T-helper 1 cell treated with Interleukin-12 subunit alpha and Interleukin-12 subunit beta and Interleukin-4 antibody, amounts not matched to agents 30 μg/mL and 1 μg/mL, for 36 hours (primary cell): ENCODE data around the gene VEPH1.
"Not testable (repeated sequence)": the region's sequence is repeated elsewhere in the genome, so short reads cannot be mapped to it uniquely, and the experiment has no call there.

Experiments used
- H3K27ac Mint-ChIP-seq: one replicate; pipeline ENCODE4 v1.8.0; 2021; ENCODE audit warnings: mild to moderate bottlenecking, mixed read lengths
- H3K27me3 Mint-ChIP-seq: one replicate; pipeline ENCODE4 v1.8.0; 2021; ENCODE audit warnings: low read depth, mixed read lengths
- H3K36me3 Mint-ChIP-seq: one replicate; pipeline ENCODE4 v1.8.0; 2021; ENCODE audit warnings: low read depth, mixed read lengths
- H3K4me1 Mint-ChIP-seq: one replicate; pipeline ENCODE4 v1.8.0; 2021; ENCODE audit warnings: low read depth, mixed read lengths
- H3K4me3 Mint-ChIP-seq: one replicate; pipeline ENCODE4 v1.8.0; 2021; ENCODE audit warnings: mild to moderate bottlenecking, moderate library complexity, mixed read lengths
- H3K9me3 Mint-ChIP-seq: one replicate; pipeline ENCODE4 v1.8.0; 2021; ENCODE audit warnings: mixed read lengths

VEPH1 gene

GRCh38 chr3:157324869-157325268 lies 178.3 kb downstream of the VEPH1 start:
- not testable (repeated sequence) for H3K36me3 Mint-ChIP-seq, H3K27me3 Mint-ChIP-seq, H3K9me3 Mint-ChIP-seq, H3K4me1 Mint-ChIP-seq, H3K27ac Mint-ChIP-seq, H3K4me3 Mint-ChIP-seq

GRCh38 chr3:157323360-157323759 lies 179.9 kb downstream of the VEPH1 start:
- Mint-ChIP-seq H3K36me3 (no peaks in the 10 kb centered on the region), H3K4me3 (no peak overlapping the region), H3K4me1 (no peaks in the 10 kb centered on the region), H3K9me3 (no peaks in the 10 kb centered on the region), H3K27ac (no peak overlapping the region), H3K27me3 (no peaks in the 10 kb centered on the region)

GRCh38 chr3:157319672-157320071 lies 183.5 kb downstream of the VEPH1 start:
- Mint-ChIP-seq H3K27ac (no peak overlapping the region), H3K27me3 (no peaks in the 10 kb centered on the region), H3K4me1 (no peaks in the 10 kb centered on the region), H3K4me3 (no peak overlapping the region), H3K36me3 (no peaks in the 10 kb centered on the region), H3K9me3 (no peaks in the 10 kb centered on the region)

- no peaks in the 10 kb centered on the region for H3K36me3 Mint-ChIP-seq
- no peaks in the 10 kb centered on the region for H3K9me3 Mint-ChIP-seq
- H3K4me1 Mint-ChIP-seq = no peaks in the 10 kb centered on the region
- no peak overlapping the region for H3K4me3 Mint-ChIP-seq
- no peaks in the 10 kb centered on the region for H3K27me3 Mint-ChIP-seq
- no peak overlapping the region for H3K27ac Mint-ChIP-seq
Observed at GRCh38 chr3:157318639-157319288, 184.5 kb downstream of the VEPH1 start.

- no peaks in the 10 kb centered on the region for H3K9me3 Mint-ChIP-seq
- H3K36me3 Mint-ChIP-seq = no peaks in the 10 kb centered on the region
- H3K27ac Mint-ChIP-seq = no peak overlapping the region
- H3K4me1 Mint-ChIP-seq = no peaks in the 10 kb centered on the region
- no peak overlapping the region for H3K4me3 Mint-ChIP-seq
- H3K27me3 Mint-ChIP-seq = no peaks in the 10 kb centered on the region
Observed at GRCh38 chr3:157317895-157318294, 185.3 kb downstream of the VEPH1 start.

- no peaks in the 10 kb centered on the region for H3K9me3 Mint-ChIP-seq
- peaks cover under 1% of the 10 kb centered on the region for H3K27me3 Mint-ChIP-seq
- no peak overlapping the region for H3K27ac Mint-ChIP-seq
- no peak overlapping the region for H3K4me3 Mint-ChIP-seq
- no peaks in the 10 kb centered on the region for H3K4me1 Mint-ChIP-seq
- no peaks in the 10 kb centered on the region for H3K36me3 Mint-ChIP-seq
Observed at GRCh38 chr3:157313186-157313585, 190.0 kb downstream of the VEPH1 start.

GRCh38 chr3:157312376-157312745 lies 190.9 kb downstream of the VEPH1 start:
- no peak overlapping the region for H3K4me3 Mint-ChIP-seq
- H3K9me3 Mint-ChIP-seq = no peaks in the 10 kb centered on the region
- no peaks in the 10 kb centered on the region for H3K36me3 Mint-ChIP-seq
- H3K27ac Mint-ChIP-seq = no peak overlapping the region
- no peaks in the 10 kb centered on the region for H3K4me1 Mint-ChIP-seq
- H3K27me3 Mint-ChIP-seq = peaks cover 3% of the 10 kb centered on the region

- Mint-ChIP-seq H3K27ac (no peak overlapping the region), H3K9me3 (no peaks in the 10 kb centered on the region), H3K4me3 (no peak overlapping the region), H3K27me3 (peaks cover 3% of the 10 kb centered on the region), H3K4me1 (no peaks in the 10 kb centered on the region), H3K36me3 (no peaks in the 10 kb centered on the region)
Observed at GRCh38 chr3:157311633-157312375, 191.4 kb downstream of the VEPH1 start.

GRCh38 chr3:157310329-157311052 lies 192.7 kb downstream of the VEPH1 start:
- H3K9me3 Mint-ChIP-seq = no peaks in the 10 kb centered on the region
- no peak overlapping the region for H3K27ac Mint-ChIP-seq
- peaks cover 3% of the 10 kb centered on the region for H3K27me3 Mint-ChIP-seq
- H3K36me3 Mint-ChIP-seq = no peaks in the 10 kb centered on the region
- no peak overlapping the region for H3K4me3 Mint-ChIP-seq
- no peaks in the 10 kb centered on the region for H3K4me1 Mint-ChIP-seq

GRCh38 chr3:157306502-157306901 lies 196.7 kb downstream of the VEPH1 start:
- H3K36me3 Mint-ChIP-seq = no peaks in the 10 kb centered on the region
- H3K9me3 Mint-ChIP-seq = no peaks in the 10 kb centered on the region
- no peak overlapping the region for H3K27ac Mint-ChIP-seq
- no peak overlapping the region for H3K4me3 Mint-ChIP-seq
- H3K27me3 Mint-ChIP-seq = peaks cover 3% of the 10 kb centered on the region
- H3K4me1 Mint-ChIP-seq = no peaks in the 10 kb centered on the region

GRCh38 chr3:157305392-157305791 lies 197.8 kb downstream of the VEPH1 start:
- Mint-ChIP-seq H3K36me3 (no peaks in the 10 kb centered on the region), H3K4me1 (no peaks in the 10 kb centered on the region), H3K27ac (no peak overlapping the region), H3K4me3 (no peak overlapping the region), H3K9me3 (no peaks in the 10 kb centered on the region), H3K27me3 (peaks cover 3% of the 10 kb centered on the region)

GRCh38 chr3:157301755-157302154 lies 201.5 kb downstream of the VEPH1 start:
- no peaks in the 10 kb centered on the region for H3K4me1 Mint-ChIP-seq
- H3K27ac Mint-ChIP-seq = no peak overlapping the region
- no peaks in the 10 kb centered on the region for H3K9me3 Mint-ChIP-seq
- no peak overlapping the region for H3K4me3 Mint-ChIP-seq
- H3K36me3 Mint-ChIP-seq = no peaks in the 10 kb centered on the region
- no peaks in the 10 kb centered on the region for H3K27me3 Mint-ChIP-seq

- Mint-ChIP-seq H3K9me3 (no peaks in the 10 kb centered on the region), H3K4me3 (no peak overlapping the region), H3K36me3 (no peaks in the 10 kb centered on the region), H3K27me3 (no peaks in the 10 kb centered on the region), H3K4me1 (no peaks in the 10 kb centered on the region), H3K27ac (no peak overlapping the region)
Observed at GRCh38 chr3:157300981-157301663, 202.1 kb downstream of the VEPH1 start.

- Mint-ChIP-seq H3K27ac (no peak overlapping the region), H3K9me3 (no peaks in the 10 kb centered on the region), H3K4me1 (no peaks in the 10 kb centered on the region), H3K36me3 (no peaks in the 10 kb centered on the region), H3K4me3 (no peak overlapping the region), H3K27me3 (no peaks in the 10 kb centered on the region)
Observed at GRCh38 chr3:157300094-157300493, 203.1 kb downstream of the VEPH1 start.
